HepG2 (cell line): Measurements from ENCODE around the gene AKAP12. TPM values are rescaled to one million over a fixed set of nuclear protein-coding genes. Genes with fewer than 3 reads are reported as not detected.

Experiments used
- BORCS8-MEF2B ChIP-seq: sonication (generic); formaldehyde crosslinking; IDR thresholded peaks from 2 replicates; pipeline ENCODE4 v1.8.0; 2022; ENCODE audit warnings: mild to moderate bottlenecking, missing genetic modification reagents
- CCAR2 ChIP-seq: fragments of 200-400 bp; formaldehyde crosslinking; optimal IDR thresholded peaks from 2 replicates; pipeline ENCODE3; 2018; ENCODE audit warnings: low read depth, mild to moderate bottlenecking, low read length, moderate library complexity
- FIP1L1 ChIP-seq: fragments of 200-400 bp; formaldehyde crosslinking; IDR thresholded peaks from 2 replicates; pipeline ENCODE4 v1.6.1; 2018; ENCODE audit warnings: low read depth, mild to moderate bottlenecking, low read length, moderate library complexity, borderline replicate concordance; ENCODE audit not compliant: insufficient read depth
- HDAC2 ChIP-seq: sonication (generic); formaldehyde crosslinking; IDR thresholded peaks from 2 replicates; pipeline ENCODE4 v1.4.0; 2020; ENCODE audit warnings: missing genetic modification reagents
- MIER2 ChIP-seq: IDR thresholded peaks from 2 replicates; pipeline ENCODE4 v1.6.1; 2016; ENCODE audit warnings: missing biosample characterization, missing genetic modification reagents
- SOX6 ChIP-seq, 2 experiments: fragments of 450-650 bp in 1 of 2; sonication (generic) in 1 of 2; formaldehyde crosslinking in 1 of 2; IDR thresholded peaks; 2 replicates each; pipeline versions ENCODE4 v1.4.0 to v1.6.1; 2017 to 2020; ENCODE audit warnings: antibody characterized with exemption in 1 of 2, mild to moderate bottlenecking in 1 of 2, missing genetic modification reagents in 1 of 2
- ZBTB20 ChIP-seq: sonication (generic); formaldehyde crosslinking; IDR thresholded peaks from 2 replicates; pipeline ENCODE4 v1.8.1; 2023; ENCODE audit warnings: missing genetic modification reagents, low read depth, mild to moderate bottlenecking, borderline replicate concordance
- ZNF24 ChIP-seq: fragments of 450-650 bp; IDR thresholded peaks from 2 replicates; pipeline ENCODE4 v1.6.1; 2017; ENCODE audit warnings: antibody characterized with exemption, mild to moderate bottlenecking
- ZNF331 ChIP-seq: sonication (generic); formaldehyde crosslinking; IDR thresholded peaks from 2 replicates; pipeline ENCODE4 v1.4.0; 2020; ENCODE audit warnings: missing genetic modification reagents
- ZZZ3 ChIP-seq: sonication (generic); formaldehyde crosslinking; IDR thresholded peaks from 2 replicates; pipeline ENCODE4 v1.4.0; 2020; ENCODE audit warnings: missing genetic modification reagents, mild to moderate bottlenecking, borderline replicate concordance
- polyA plus RNA-seq, 8 experiments: library from polyadenylated mRNA; depleted of rRNA in 3 of 8; stranded (reverse) in 7 of 8; unstranded in 1 of 8; fragments of >200 nt; fragmentation: Illumina TruSeq in 4 of 8; extraction: Trizol in 4 of 8; gene quantifications; 2 replicates each; pipeline versions ENCODE4 v1.2.1 to v1.2.3, GENCODE V29; 2011 to 2016; ENCODE audit warnings: low read depth in 4 of 8, missing spikeins in 1 of 8, mixed read lengths in 1 of 8; ENCODE audit not compliant: insufficient read depth in 1 of 8
- total RNA-seq, 5 experiments: library from RNA; depleted of rRNA; stranded (reverse); fragments of >200 nt; fragmentation: Illumina TruSeq; extraction: Trizol; gene quantifications; 2 replicates each; pipeline ENCODE4 v1.2.3, GENCODE V29; 2016; ENCODE audit warnings: low read depth in 1 of 5
- TF ChIP-seq, protein P1 (sequence below): sonication (generic); formaldehyde crosslinking; IDR thresholded peaks from 2 replicates; pipeline ENCODE4 v1.5.0; 2020; ENCODE audit warnings: mild to moderate bottlenecking, missing genetic modification reagents
- TF ChIP-seq, protein P2 (sequence below): sonication (generic); formaldehyde crosslinking; IDR thresholded peaks from 2 replicates; pipeline ENCODE4 v1.5.0; 2020; ENCODE audit warnings: missing genetic modification reagents
- TF ChIP-seq, protein P3 (sequence below): sonication (generic); formaldehyde crosslinking; IDR thresholded peaks from 2 replicates; pipeline ENCODE4 v1.8.1; 2022; ENCODE audit warnings: mild to moderate bottlenecking, missing genetic modification reagents
- TF ChIP-seq, protein P4 (sequence below): IDR thresholded peaks from 2 replicates; pipeline ENCODE4 v1.6.1; 2012; ENCODE audit warnings: low read depth, low read length, improper control_type of control experiment
- TF ChIP-seq, protein P5 (sequence below): sonication (generic); formaldehyde crosslinking; IDR thresholded peaks from 2 replicates; pipeline ENCODE4 v1.4.0; 2020; ENCODE audit warnings: mild to moderate bottlenecking, missing genetic modification reagents

The AKAP12 gene
- total and polyA plus RNA-seq, 2 of the 13 experiments (the other 11 are each of a cell fraction or from before 2014, with no cell fraction given), result 10.6 to 19.0 TPM

DNA sequence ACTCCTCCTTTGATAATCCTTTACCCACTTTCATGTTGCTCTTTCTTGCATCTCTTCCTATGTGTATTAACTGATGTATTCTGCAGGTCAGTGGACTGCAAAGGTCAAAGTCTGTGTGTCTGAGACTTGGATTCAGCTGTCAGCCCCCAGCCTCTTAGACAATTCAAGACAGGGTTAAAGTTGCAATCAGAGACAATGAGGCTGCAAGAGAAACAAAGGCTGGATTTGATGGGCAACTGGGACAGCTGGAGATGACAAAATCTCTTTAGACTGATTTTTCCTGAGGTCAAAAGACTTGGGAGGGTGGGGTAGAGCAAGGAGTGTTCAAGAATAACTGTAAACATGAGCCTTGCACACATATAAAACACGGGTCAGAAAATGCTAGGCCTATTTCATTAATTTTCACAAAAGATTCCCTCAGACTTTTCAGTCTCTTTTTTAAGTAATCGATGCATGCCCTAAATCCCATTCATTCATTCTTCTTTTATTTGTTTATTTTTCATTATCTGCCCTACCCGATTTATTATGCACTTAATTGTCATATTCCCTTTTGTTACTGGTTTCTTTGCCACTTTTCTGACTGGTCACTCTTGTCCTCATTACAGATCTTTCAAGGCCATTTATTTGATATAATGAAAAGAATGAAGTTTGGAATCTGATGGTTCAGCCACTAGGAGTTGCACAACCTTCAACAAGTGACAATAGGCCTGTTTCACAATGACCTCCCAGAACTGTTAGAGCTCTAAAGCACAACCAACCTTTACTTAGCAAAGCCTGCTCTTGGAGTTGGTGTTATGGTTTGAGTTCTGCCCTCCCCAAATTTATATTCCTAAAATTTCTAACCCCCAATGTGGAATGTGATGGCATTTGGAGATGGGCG, 33.8 kb upstream of the AKAP12 start (continued):
- TF ChIP-seq, protein P1, sequence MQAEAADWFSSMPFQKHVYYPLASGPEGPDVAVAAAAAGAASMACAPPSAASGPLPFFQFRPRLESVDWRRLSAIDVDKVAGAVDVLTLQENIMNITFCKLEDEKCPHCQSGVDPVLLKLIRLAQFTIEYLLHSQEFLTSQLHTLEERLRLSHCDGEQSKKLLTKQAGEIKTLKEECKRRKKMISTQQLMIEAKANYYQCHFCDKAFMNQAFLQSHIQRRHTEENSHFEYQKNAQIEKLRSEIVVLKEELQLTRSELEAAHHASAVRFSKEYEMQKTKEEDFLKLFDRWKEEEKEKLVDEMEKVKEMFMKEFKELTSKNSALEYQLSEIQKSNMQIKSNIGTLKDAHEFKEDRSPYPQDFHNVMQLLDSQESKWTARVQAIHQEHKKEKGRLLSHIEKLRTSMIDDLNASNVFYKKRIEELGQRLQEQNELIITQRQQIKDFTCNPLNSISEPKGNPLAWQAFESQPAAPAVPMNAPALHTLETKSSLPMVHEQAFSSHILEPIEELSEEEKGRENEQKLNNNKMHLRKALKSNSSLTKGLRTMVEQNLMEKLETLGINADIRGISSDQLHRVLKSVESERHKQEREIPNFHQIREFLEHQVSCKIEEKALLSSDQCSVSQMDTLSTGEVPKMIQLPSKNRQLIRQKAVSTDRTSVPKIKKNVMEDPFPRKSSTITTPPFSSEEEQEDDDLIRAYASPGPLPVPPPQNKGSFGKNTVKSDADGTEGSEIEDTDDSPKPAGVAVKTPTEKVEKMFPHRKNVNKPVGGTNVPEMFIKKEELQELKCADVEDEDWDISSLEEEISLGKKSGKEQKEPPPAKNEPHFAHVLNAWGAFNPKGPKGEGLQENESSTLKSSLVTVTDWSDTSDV (CRISPR knock-in tag), result no peak
- TF ChIP-seq, protein P2, sequence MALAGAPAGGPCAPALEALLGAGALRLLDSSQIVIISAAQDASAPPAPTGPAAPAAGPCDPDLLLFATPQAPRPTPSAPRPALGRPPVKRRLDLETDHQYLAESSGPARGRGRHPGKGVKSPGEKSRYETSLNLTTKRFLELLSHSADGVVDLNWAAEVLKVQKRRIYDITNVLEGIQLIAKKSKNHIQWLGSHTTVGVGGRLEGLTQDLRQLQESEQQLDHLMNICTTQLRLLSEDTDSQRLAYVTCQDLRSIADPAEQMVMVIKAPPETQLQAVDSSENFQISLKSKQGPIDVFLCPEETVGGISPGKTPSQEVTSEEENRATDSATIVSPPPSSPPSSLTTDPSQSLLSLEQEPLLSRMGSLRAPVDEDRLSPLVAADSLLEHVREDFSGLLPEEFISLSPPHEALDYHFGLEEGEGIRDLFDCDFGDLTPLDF (CRISPR knock-in tag), result no peak
- TF ChIP-seq MIER2, result 0 out of 2 replicates have a peak, but pooled peaks have one; percentile 39
- peak; percentile 67 for TF ChIP-seq ZNF331 (CRISPR knock-in tag)
- no peak for TF ChIP-seq BORCS8-MEF2B
- TF ChIP-seq, protein P3, sequence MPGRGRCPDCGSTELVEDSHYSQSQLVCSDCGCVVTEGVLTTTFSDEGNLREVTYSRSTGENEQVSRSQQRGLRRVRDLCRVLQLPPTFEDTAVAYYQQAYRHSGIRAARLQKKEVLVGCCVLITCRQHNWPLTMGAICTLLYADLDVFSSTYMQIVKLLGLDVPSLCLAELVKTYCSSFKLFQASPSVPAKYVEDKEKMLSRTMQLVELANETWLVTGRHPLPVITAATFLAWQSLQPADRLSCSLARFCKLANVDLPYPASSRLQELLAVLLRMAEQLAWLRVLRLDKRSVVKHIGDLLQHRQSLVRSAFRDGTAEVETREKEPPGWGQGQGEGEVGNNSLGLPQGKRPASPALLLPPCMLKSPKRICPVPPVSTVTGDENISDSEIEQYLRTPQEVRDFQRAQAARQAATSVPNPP, result no peak
- TF ChIP-seq, protein P4, sequence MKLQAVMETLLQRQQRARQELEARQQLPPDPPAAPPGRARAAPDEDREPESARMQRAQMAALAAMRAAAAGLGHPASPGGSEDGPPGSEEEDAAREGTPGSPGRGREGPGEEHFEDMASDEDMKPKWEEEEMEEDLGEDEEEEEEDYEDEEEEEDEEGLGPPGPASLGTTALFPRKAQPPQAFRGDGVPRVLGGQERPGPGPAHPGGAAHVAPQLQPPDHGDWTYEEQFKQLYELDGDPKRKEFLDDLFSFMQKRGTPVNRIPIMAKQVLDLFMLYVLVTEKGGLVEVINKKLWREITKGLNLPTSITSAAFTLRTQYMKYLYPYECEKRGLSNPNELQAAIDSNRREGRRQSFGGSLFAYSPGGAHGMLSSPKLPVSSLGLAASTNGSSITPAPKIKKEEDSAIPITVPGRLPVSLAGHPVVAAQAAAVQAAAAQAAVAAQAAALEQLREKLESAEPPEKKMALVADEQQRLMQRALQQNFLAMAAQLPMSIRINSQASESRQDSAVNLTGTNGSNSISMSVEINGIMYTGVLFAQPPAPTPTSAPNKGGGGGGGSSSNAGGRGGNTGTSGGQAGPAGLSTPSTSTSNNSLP, result peak; percentile 75; the same call in 1 of the 2 replicates
- TF ChIP-seq FIP1L1, result no peak
- TF ChIP-seq, protein P5, sequence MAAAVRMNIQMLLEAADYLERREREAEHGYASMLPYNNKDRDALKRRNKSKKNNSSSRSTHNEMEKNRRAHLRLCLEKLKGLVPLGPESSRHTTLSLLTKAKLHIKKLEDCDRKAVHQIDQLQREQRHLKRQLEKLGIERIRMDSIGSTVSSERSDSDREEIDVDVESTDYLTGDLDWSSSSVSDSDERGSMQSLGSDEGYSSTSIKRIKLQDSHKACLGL (CRISPR knock-in tag), result no peak
- TF ChIP-seq CCAR2, result no peak
- TF ChIP-seq ZNF24, result peak; percentile 64; the same call in 1 of the 2 replicates
- no peak for TF ChIP-seq ZZZ3 (CRISPR knock-in tag)
- no peak for TF ChIP-seq SOX6 (IDR thresholded peaks at IDR 0.05)
- peak; percentile 87 for TF ChIP-seq SOX6 (CRISPR knock-in tag; IDR thresholded peaks at IDR 0.05)
- TF ChIP-seq HDAC2 (CRISPR knock-in tag), result 0 out of 2 replicates have a peak, but pooled peaks have one; percentile 25
- TF ChIP-seq ZBTB20 (CRISPR knock-in tag), result no peak
